Subcutaneous adipose tissue (tissue), 4 donors: ENCODE measurements around the gene CACNA1B. TPM values are rescaled to one million over a fixed set of nuclear protein-coding genes. Genes with fewer than 3 reads are reported as not detected.

Experiments used
- CTCF ChIP-seq: fragments of 450-650 bp; IDR thresholded peaks from one replicate; pipeline ENCODE4 v1.5.1; 2016; ENCODE audit warnings: low read depth, mild to moderate bottlenecking, control low read depth, antibody characterized with exemption, moderate library complexity
- small RNA-seq: library from RNA; depleted of rRNA; stranded (forward); fragments of <200 nt; gene quantifications from one replicate; pipeline ENCODE3, GENCODE V24; 2016
- total RNA-seq, 4 donors: library from RNA; depleted of rRNA; stranded (reverse); fragments of >200 nt; gene quantifications; one replicate each; pipeline ENCODE4 v1.1.0, GENCODE V29; 2016

CACNA1B gene
- total RNA-seq, 4 donors from 2014 or later, result not detected

- TF ChIP-seq CTCF, result no peak
Observed at GRCh38 chr9:138120072-138120471, 242.5 kb downstream of the CACNA1B start.

GRCh38 chr9:138120511-138121437, 243.2 kb downstream of the CACNA1B start:
- no peak for TF ChIP-seq CTCF

GRCh38 chr9:138121438-138122050, 244.0 kb downstream of the CACNA1B start:
- TF ChIP-seq CTCF, result no peak

- no peak for TF ChIP-seq CTCF
Observed at GRCh38 chr9:138122201-138122600, 244.6 kb downstream of the CACNA1B start.

- no peak for TF ChIP-seq CTCF
Observed at GRCh38 chr9:138122676-138123075, 245.1 kb downstream of the CACNA1B start.

GRCh38 chr9:138123086-138123485, 245.5 kb downstream of the CACNA1B start:
- no peak for TF ChIP-seq CTCF

Small RNA genes within 50 kb of the gene (small RNA-seq; reads per million reads assigned to genes)
- gene AL591424.2 (not detected), gene MIR602 (not detected)
